Measurements from ENCODE around the gene ITIH1.

The ITIH1 gene

GRCh38 chr3:52790741-52791140 is 13.3 kb downstream of the ITIH1 start:
- no peak for DNase-seq (ENCODE audit: low read depth in 2 of 2)

DNA sequence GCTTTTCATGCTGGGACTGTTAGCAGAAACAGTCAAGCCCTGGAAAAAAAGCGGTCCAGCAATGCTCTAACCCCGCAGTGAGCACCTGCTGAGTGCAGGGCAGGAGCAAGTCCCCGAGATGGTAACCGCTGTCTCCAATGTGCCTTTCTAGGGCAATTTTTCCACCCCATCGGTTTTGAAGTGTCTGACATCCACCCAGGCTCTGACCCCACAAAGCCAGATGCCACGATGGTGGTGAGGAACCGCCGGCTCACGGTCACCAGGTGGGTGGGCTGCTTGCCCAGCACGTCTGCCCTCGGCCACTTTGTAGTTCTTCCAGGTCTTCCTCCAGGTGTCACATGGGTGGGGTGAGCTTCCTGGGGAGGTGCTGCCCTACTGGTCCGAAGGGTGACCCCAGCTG is 14.0 kb downstream of the ITIH1 start:
- DNase-seq (ENCODE audit: low read depth in 2 of 2), result no peak

GRCh38 chr3:52791928-52792327 is 14.5 kb downstream of the ITIH1 start:
- DNase-seq (ENCODE audit: low read depth in 2 of 2), result no peak

DNA sequence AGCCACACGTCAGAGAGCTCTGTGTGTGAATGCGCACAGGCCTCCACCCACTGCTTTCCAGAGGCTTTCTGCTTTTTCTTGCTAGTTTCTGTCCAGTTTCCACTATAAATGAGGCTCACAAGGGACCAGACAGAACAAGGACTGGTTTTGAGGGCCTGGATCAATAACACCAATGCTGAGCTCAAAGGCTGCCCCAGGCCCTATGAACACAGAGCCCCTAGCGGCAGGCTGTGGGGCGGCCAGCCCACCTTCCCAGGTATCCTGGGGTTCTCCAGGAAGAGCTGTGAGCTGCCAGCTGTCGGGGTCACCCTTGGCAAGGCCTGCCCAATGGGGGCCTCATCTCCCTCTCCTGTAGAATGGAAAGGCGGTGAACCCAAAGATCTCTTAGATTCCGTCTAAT is 15.0 kb downstream of the ITIH1 start:
- no peak for DNase-seq (ENCODE audit: low read depth in 2 of 2)

DNA sequence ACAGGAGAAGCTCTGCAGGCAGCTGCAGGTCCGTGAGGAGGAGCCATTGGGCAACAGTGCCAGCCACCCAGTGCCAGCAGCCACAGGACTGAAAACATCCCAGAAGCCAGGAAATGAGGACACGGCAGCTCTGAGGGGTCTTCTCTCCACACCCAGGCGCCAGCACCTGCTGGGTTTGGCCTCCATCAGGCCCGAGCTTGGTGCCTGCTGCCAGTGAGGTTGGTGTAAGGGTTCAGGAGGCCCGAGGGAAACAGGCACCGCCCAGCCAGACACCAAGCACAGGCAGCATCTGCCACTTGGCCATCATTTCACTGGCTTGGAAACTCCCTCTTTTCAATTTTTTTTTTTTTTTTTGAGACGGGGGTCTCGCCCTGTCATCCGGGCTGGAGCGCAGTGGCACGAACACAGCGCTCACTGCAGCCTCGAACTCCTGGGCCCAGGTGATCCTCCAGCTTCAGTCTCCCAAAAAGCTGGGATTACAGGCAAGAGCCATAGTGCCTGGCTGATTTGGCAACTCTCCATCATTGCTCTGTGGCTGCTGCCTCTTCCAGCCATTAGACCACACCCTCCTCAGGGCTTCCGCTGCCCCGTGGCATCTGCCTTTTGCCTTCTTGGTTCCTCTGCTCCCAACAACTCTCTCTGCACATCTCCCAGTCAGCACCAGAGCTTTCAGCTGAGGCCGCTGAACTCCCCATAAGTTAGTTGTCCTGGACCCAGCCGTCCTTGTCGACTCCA is 15.7 kb downstream of the ITIH1 start:
- no peak for DNase-seq (ENCODE audit: low read depth in 2 of 2)

DNA sequence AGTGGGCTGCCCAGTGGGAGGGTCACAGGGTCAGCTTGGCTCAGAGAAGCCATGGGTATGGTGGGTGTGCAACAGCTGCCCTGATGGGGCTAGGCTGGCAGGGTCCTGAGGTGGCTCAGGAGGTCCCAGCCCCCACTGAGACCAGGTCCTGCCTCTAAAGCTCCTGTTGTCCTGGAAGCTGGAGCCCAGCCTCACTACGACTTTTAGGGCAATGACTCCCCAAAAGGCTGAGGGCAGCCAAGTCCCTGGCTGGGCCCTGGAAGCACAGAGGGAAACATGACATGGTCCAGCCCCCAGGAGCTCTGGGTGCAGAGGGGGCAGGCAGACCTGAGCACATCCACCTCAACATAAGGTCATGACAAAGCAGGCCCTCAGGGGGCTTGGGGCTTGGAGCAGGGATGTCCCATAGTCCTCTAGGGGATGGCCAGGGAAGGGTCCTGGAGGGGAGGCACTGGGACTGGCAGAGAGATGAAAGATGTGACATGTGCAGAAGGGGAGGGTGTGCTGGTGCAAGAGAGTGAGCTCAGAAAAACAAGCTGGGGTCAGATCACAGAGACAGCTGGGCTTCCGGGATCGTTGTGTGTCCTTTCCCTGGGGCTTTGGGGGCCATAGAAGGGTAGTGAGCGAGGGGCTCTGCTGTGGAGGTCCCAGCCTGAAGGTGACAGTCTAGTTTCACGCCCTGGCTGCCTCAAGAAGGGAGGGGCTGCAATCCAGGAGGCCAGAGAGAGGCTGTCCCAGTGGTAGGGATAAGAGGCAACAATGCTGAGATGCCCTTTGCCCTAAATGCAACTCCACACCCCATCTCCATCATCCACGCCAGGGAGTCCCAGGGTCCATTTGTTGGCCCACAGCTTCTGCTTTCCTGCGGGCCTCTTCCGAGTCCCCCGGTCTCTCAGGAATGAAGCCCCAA is 16.6 kb downstream of the ITIH1 start:
- DNase-seq (ENCODE audit: low read depth in 2 of 2), result no peak

- no peak for DNase-seq (ENCODE audit: low read depth in 2 of 2)
These were observed 17.3 kb downstream of the ITIH1 start, which contains the start of gene ITIH3 for GRCh38 chr3:52794612-52795099. ITIH3 (plus strand) TSS chr3:52794796; CDS start chr3:52794804, 8 bp downstream.

DNA sequence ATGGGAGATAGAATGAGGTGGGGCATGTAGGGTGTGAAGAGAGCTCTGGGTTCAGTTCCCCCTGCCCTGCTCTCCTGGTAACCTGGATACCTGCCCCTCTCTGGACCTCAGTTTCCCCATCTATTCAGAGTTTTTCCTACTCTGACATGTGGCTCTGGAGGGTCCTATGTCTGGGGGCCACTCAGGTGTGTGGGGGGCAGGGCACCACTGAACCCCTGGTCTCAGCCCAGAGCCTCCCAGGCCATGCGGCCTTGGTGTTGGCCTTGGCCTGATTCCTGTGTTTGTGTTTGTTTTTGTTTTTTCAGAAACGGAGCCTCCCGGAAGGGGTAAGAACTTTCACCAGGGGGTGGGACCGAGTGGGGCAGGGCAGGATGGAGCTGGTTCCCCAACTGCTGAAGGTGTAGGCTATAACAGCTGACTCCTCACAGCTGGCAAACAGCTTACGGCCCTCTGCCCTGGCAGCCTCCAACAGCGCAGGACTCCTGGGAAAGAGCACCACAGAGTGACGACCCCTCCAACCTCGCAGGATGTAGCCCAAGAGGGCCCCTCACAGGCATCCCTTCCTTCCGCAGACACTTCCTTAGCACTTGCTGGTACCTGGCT is 18.0 kb downstream of the ITIH1 start:
- DNase-seq (ENCODE audit: low read depth in 2 of 2), result no peak

GRCh38 chr3:52796411-52796810 is 19.0 kb downstream of the ITIH1 start:
- no peak for DNase-seq (ENCODE audit: low read depth in 2 of 2)

DNA sequence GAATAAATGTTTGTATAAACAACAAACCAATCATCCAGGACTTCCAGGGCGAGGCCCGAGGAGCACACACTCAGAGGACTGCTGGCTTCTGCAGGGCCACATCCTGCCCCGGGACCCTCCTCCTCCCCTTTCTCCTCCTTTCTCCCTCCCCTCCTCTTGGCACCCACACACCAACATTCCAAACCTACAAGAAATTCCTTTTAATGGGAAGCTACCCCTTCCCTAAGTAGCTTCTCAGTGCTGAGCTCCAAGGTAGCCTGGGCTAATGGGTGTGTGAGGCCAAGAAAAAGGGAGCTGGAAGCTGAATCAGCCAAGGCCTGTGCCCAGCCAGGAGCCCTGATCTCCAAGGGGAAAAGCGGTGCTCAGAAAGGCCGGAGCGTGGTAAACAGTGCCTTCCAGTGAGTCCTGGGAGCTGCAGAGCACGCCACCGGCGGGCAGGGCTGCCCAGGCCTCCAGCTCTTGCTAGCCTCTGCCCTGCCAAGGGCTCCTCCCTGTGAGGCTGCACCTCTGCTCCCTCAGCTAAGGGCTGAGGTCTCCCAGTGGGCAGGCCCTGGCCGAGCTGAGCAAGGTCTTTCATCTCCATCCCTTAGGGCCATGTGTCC is 21.1 kb downstream of the ITIH1 start:
- DNase-seq (ENCODE audit: low read depth in 2 of 2), result no peak

- no peak for DNase-seq (ENCODE audit: low read depth in 2 of 2)
These were observed 21.6 kb downstream of the ITIH1 start for GRCh38 chr3:52798978-52799476.

DNA sequence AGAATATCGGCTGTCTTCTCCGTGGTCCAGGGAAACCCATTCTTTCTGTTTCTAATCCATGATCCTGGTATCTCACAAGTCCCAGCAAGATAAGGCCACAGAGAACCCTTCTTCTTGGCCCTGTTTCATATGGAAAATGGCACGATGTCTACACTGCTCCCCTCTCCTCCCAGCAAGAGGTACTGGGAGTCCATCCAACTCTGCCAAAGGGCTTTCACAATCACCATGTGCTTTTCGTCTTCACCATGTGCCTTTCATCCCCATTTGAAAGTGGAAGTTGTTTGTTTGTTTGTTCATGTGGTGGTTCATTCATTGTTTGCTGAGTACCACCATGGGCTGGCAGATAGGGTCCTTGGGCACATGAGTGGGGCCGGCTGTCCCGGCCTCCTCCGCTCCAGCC is 22.7 kb downstream of the ITIH1 start:
- no peak for DNase-seq (ENCODE audit: low read depth in 2 of 2)

DNA sequence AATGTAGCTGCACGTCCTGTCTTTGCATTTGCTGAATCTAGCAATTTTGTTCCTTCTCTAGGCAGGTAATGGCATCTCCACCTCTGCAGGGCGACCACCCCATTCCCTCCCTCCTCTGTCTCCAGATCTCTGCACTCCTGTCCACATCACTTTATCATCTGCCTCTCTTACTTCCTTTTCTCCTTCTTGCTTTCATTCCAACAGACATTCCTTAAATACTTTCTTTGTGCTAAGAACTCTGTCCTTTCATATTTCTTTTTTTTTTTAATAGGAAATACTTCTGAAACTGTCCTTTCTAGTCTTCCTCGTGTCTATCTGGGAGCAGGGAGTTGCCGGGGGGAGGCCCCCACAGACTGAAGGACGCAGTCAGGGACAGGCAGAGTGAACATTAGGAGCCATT is 24.4 kb downstream of the ITIH1 start:
- no peak for DNase-seq (ENCODE audit: low read depth in 2 of 2)

DNA sequence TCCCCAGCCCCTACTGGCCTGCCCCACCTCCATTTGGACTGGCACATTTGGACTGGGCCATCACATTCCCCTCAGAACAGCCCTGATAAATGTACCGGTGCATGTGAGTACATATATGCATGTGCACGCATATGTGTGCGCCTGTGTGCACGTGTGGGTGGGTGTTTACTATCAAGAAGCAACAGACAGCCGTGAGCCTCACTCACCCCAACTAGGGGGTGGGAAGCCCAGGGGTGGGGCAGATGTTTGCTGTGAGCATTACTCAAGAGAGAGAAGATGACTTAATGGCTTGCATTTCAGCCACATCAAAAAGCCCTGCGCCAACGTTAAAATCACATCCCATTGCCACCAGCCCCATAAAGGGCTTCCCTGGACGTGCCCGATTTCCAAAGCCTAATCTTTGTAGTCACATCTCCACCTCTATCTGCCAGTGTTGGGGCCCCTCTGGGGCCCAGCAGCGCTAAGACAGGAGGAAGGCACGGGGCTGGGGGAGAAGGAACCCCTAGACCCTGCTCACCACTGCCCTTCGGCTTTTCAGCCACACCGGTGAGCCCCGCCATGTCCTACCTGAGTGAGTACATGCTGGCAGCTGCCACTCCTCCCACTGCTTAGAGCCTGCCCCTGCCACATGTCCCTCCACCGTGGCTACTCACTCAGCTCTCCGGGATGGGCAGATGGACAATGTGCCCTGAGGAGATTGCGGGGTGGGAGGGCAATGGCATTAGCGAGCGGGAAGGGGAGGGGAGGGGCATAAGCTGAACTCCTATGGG is 28.1 kb downstream of the ITIH1 start:
- no peak for DNase-seq (ENCODE audit: low read depth in 2 of 2)

- DNase-seq (ENCODE audit: low read depth in 2 of 2), result no peak
These were observed 31.8 kb downstream of the ITIH1 start for GRCh38 chr3:52809149-52809548.

DNA sequence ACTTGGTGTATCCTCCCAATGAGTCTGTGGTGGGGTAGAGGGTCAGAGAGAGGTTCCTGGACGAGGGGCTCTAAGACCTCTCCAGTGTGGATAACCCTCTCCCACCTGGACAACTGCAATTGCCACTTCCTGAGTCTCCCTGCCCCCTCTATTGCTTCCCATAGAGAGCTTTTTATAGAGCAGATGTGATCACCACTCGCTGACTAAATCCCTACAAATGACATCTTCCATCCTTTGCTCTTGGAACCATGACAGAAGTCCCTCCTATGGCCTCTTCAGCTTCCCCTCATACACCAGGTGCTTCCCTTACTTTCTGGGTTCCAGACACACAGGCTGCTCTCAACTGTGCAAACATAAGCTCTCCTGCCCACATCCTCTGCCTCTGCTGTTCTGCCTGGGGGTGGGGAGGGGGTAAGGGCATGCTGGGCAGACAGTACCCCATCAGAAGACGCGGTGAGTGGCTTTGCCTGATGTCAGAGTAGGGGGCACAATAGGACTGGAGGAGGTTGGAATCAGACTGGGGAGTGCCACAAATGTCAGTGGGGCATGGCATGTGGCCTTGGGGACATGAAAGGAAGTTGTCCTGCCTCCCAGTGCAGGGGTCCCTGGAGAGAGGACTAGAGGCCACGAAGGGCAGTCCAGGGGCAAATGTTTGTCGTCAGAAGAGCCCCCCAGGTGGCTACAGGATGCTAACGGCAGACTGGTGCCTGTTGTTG is 32.4 kb downstream of the ITIH1 start:
- DNase-seq (ENCODE audit: low read depth in 2 of 2), result no peak

- DNase-seq (ENCODE audit: low read depth in 2 of 2), result no peak
These were observed 33.5 kb downstream of the ITIH1 start for GRCh38 chr3:52810923-52811322.

DNA sequence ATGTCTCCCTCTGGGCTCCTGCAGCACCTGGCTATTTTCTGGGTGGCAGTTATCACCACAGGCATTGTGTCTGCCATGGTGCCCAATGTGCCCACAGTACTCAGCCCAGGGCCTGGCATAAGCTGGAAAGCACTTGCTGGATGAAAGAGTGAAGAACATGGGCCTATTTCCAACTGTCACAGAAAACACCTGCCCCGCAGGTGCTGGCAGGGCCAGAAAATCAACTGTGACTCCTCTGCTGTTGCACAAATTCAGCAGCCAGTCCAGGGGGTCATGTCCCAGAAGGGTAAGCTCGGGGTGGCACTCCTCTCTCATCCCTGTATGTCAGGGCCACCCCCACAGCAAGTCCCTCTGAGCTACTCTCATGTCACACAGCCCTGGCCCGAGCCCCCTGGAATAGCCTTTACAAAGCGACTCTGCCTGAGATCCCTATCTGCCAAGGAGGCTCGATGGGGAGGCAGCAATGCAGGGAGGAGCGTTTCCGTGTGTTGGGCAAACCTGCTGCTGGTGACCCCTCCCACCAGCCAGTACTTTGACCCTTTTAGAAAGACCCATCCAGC is 34.1 kb downstream of the ITIH1 start:
- DNase-seq (ENCODE audit: low read depth in 2 of 2), result no peak

DNA sequence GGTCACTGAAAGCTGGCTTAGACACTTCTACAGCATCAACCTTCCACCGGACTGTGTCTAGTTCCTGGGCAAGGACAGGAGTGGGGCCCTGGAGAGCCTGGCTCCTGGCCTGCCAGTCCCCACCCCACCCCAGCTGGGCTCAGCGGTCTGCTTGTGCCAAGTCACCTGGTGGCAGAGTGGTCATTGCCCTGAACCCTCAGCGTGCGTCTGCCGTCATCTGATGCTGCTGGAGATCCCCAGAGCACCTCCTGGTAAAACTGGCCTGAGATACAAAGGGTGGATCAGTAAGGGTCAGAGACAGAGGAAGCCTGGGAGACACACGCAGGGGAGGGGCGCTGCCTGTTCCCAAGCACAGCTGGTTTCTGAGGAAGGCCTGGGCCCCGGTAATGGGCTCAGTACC is 36.4 kb downstream of the ITIH1 start:
- DNase-seq (ENCODE audit: low read depth in 2 of 2), result no peak

GRCh38 chr3:52816199-52816598 is 38.8 kb downstream of the ITIH1 start:
- DNase-seq (ENCODE audit: low read depth in 2 of 2), result no peak

All from fibroblast of skin of left biceps (primary cell).